ENCODE results near the gene GKAP1. TPM values are rescaled to one million over a fixed set of nuclear protein-coding genes. Genes with fewer than 3 reads are reported as not detected.
A peak's percentile ranks its signal among the peaks of the same experiment; 100 is the strongest.

The GKAP1 gene
- total and polyA plus RNA-seq, 2 of the 13 experiments (the other 11 are each of a cell fraction or from before 2014, with no cell fraction given), result 5.6 to 6.1 TPM

GRCh38 chr9:83707768-83708514 lies 109.6 kb downstream of the GKAP1 start, which contains the start of gene UBQLN1 (continued):
- TF ChIP-seq RFXAP (CRISPR knock-in tag; IDR thresholded peaks at IDR 0.05; ENCODE audit: borderline replicate concordance), result peak; percentile 32; the same call in 1 of the 2 replicates
- peak; percentile 13; the same call in 1 of the 2 replicates for TF ChIP-seq ZNF276 (CRISPR knock-in tag; IDR thresholded peaks at IDR 0.05; ENCODE audit: low read depth)
- TF ChIP-seq TAF1 (CRISPR knock-in tag; IDR thresholded peaks at IDR 0.05), result peak; percentile 95
- no peak; the same call in 1 of the 2 replicates for TF ChIP-seq ZBTB2 (CRISPR knock-in tag; IDR thresholded peaks at IDR 0.05; ENCODE audit: low read depth)
- TF ChIP-seq ZNF329 (CRISPR knock-in tag; IDR thresholded peaks at IDR 0.05; ENCODE audit: low read depth), result 0 out of 2 replicates have a peak, but pooled peaks have one; percentile 22
- 0 out of 2 replicates have a peak, but pooled peaks have one; percentile 36 for TF ChIP-seq ZNF256 (CRISPR knock-in tag; conservative IDR thresholded peaks at IDR 0.05)
- peak; percentile 81 for TF ChIP-seq ZMYM4 (CRISPR knock-in tag; IDR thresholded peaks at IDR 0.05)
- TF ChIP-seq ZUFSP (CRISPR knock-in tag; IDR thresholded peaks at IDR 0.05; ENCODE audit: borderline replicate concordance), result no peak
- peak; percentile 18; the same call in 1 of the 2 replicates for TF ChIP-seq MNT (IDR thresholded peaks at IDR 0.05)
- peak; percentile 59; the same call in 1 of the 2 replicates for TF ChIP-seq ZNF691 (CRISPR knock-in tag; IDR thresholded peaks at IDR 0.05; ENCODE audit: borderline replicate concordance, low read depth)
- TF ChIP-seq ZFP36 (IDR thresholded peaks at IDR 0.05; ENCODE audit: borderline replicate concordance, low read depth, low read length, partially characterized antibody), result no peak
- TF ChIP-seq HDAC2 (CRISPR knock-in tag; IDR thresholded peaks at IDR 0.05), result peak; percentile 83
- TF ChIP-seq HES4 (CRISPR knock-in tag; IDR thresholded peaks at IDR 0.05; ENCODE audit: borderline replicate concordance), result no peak
- no peak for TF ChIP-seq NR2F1 (CRISPR knock-in tag; IDR thresholded peaks at IDR 0.05)
- no peak for TF ChIP-seq ZNF562 (CRISPR knock-in tag; IDR thresholded peaks at IDR 0.05; ENCODE audit: borderline replicate concordance)
- TF ChIP-seq MTA1 (CRISPR knock-in tag; IDR thresholded peaks at IDR 0.05; ENCODE audit: borderline replicate concordance), result peak; percentile 84
- TF ChIP-seq ZNF33B (CRISPR knock-in tag; IDR thresholded peaks at IDR 0.05), result peak; percentile 89
- TF ChIP-seq ZNF569 (CRISPR knock-in tag; IDR thresholded peaks at IDR 0.05; ENCODE audit: borderline replicate concordance), result 0 out of 2 replicates have a peak, but pooled peaks have one; percentile 40
- TF ChIP-seq TEAD2 (CRISPR knock-in tag; IDR thresholded peaks at IDR 0.05), result 0 out of 2 replicates have a peak, but pooled peaks have one; percentile 12

Measured in HepG2 (cell line).